SH-SY5Y (cell line): ENCODE results near the gene NAXE.

Experiments used
- GATA2 ChIP-seq: IDR thresholded peaks from 2 replicates; pipeline ENCODE4 v1.6.1; 2011; ENCODE audit warnings: mild to moderate bottlenecking, low read depth, low read length
- GATA3 ChIP-seq: IDR thresholded peaks from 2 replicates; pipeline ENCODE4 v1.6.1; 2011; ENCODE audit warnings: low read depth, mild to moderate bottlenecking, low read length, moderate library complexity

DNA sequence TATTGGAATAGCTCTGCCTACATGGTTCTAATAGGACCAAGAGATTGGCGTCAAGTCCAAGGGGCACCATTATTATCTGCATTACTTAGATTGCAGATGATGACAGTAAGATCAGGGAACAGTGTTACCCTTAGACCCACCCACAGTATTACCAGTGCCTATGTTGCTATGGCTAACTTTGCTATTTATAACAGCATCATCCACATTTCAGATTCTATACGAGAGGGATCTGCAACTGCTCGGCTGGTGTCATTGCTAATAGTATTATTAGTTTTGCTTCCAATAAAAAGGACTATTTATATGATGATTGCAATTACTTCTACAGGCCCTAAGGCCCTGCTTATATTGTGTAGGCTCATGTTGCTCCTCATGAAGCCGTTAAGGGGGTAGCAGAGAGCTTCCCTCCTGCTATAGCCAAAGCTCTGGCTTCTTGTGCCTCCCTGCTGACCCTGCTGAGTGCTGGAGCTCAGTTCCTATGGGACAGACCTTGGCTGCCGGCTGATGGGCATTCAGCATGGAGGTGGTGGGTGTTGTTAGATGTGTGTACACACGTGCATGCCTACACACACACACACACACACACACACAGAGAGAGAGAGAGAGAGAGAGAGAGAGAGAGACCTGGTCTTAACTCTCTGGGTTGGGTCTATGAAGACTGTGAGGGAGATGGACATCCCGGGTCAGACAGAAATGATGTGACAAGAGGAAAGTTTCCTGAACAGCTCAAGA lies 51.6 kb downstream of the NAXE start:
- TF ChIP-seq GATA2 (no peak), GATA3 (no peak)
